Measurements from ENCODE around the gene TANC1.

TANC1 gene

GRCh38 chr2:159131267-159131913 is 162.9 kb downstream of the TANC1 start:
- no peak overlapping the region for H3K4me3 ChIP-seq (ENCODE audit: low read depth, low read length)
- TF ChIP-seq CTCF (IDR thresholded peaks at IDR 0.05; ENCODE audit: low read depth, low read length), result no peak
- DNase-seq (ENCODE audit: low read depth, low spot score), result no peak
- in situ Hi-C loops (cut with HindIII; ENCODE audit: low sequenced_read_pairs), result no loop called here

GRCh38 chr2:159131914-159132281 is 163.5 kb downstream of the TANC1 start:
- peak; percentile 91 for DNase-seq (ENCODE audit: low read depth, low spot score)
- no peak overlapping the region for H3K4me3 ChIP-seq (ENCODE audit: low read depth, low read length)
- in situ Hi-C loops (cut with HindIII; ENCODE audit: low sequenced_read_pairs), result no loop called here
- no peak for TF ChIP-seq CTCF (IDR thresholded peaks at IDR 0.05; ENCODE audit: low read depth, low read length)

GRCh38 chr2:159133797-159134196 is 165.4 kb downstream of the TANC1 start:
- DNase-seq (ENCODE audit: low read depth, low spot score), result peak; percentile 43
- TF ChIP-seq CTCF (IDR thresholded peaks at IDR 0.05; ENCODE audit: low read depth, low read length), result peak; percentile 25
- in situ Hi-C loops (cut with HindIII; ENCODE audit: low sequenced_read_pairs), result no loop called here
- no peak overlapping the region for H3K4me3 ChIP-seq (ENCODE audit: low read depth, low read length)

- no peak overlapping the region for H3K4me3 ChIP-seq (ENCODE audit: low read depth, low read length)
- in situ Hi-C loops (cut with HindIII; ENCODE audit: low sequenced_read_pairs), result no loop called here
- no peak for TF ChIP-seq CTCF (IDR thresholded peaks at IDR 0.05; ENCODE audit: low read depth, low read length)
- no peak for DNase-seq (ENCODE audit: low read depth, low spot score)
These were observed 166.5 kb downstream of the TANC1 start for GRCh38 chr2:159134979-159135378.

GRCh38 chr2:159136391-159136790 is 168.0 kb downstream of the TANC1 start:
- DNase-seq (ENCODE audit: low read depth, low spot score), result no peak
- H3K4me3 ChIP-seq (ENCODE audit: low read depth, low read length), result no peak overlapping the region
- in situ Hi-C loops (cut with HindIII; ENCODE audit: low sequenced_read_pairs), result no loop called here
- no peak for TF ChIP-seq CTCF (IDR thresholded peaks at IDR 0.05; ENCODE audit: low read depth, low read length)

GRCh38 chr2:159137511-159138241 is 169.2 kb downstream of the TANC1 start:
- no peak for DNase-seq (ENCODE audit: low read depth, low spot score)
- no peak overlapping the region for H3K4me3 ChIP-seq (ENCODE audit: low read depth, low read length)
- in situ Hi-C loops (cut with HindIII; ENCODE audit: low sequenced_read_pairs), result no loop called here
- TF ChIP-seq CTCF (IDR thresholded peaks at IDR 0.05; ENCODE audit: low read depth, low read length), result no peak
